Stimulated activated CD4-positive, alpha-beta T cell treated with anti-CD3 and anti-CD28 coated beads, Interleukin-15, amount 100 ng/mL, for 1 hour (primary cell): ENCODE results near the gene CCDC88C.

Source experiments
- DNase-seq, 2 donors: peaks; one replicate each; pipeline ENCODE4 v3.0.0-alpha.2; 2020; ENCODE audit warnings: low read depth in 1 of 2, low spot score in 1 of 2

The CCDC88C gene

GRCh38 chr14:91350813-91351511, 66.7 kb downstream of the CCDC88C start:
- DNase-seq: no peak

- DNase-seq: no peak
Measured at GRCh38 chr14:91350483-91350812, 67.2 kb downstream of the CCDC88C start.

GRCh38 chr14:91349481-91350074, 68.0 kb downstream of the CCDC88C start:
- DNase-seq: peak; percentile 37 to 40

DNA sequence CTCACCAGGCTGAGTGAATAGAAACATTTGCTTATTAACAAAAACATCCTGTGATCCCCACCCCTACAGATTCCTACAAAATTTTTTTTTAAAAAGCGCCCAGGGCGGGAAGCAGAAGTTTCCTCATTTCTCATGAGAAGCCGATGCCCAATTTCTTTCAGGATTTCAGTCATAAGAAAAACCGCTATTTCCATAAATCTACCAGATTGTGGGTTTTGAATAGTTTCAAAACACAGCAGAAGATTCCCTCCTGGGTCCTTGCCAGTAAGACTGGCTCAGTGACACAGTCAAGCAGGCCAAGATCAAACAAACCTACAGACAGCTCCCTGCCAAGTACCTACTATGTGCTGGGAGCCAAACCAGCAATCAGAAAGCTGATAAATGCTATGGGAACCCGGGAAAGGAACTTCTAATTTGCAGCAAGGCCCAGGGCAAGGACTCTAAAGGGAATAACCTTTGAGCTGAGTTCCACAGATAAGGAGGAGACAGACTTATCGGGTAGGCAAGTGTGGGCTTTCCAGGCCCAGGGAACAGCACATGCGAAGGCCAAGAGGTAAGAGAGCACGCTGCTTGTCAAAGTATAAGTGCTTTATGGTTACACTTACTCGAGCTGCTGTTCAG, 68.7 kb downstream of the CCDC88C start:
- DNase-seq: no peak

- no peak for DNase-seq
Measured at GRCh38 chr14:91346838-91347173, 70.8 kb downstream of the CCDC88C start.

DNA sequence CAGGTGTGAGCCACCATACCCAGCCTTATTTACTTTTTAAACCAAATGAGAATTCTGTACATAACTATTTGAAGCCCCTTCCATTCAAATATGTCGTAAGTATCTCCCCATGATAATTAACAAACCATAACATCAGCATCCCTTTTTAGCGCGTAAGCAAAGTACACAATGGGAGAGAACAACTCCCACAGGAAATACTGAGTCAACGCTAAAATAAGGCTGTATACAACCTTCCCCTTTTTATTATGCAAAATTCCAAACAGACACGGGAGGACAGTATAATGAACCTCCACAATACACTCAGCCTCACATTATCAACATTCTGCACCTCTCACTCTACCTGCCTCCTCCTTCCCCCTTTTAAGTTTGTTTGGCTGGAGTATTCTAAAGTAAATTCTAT, 73.5 kb downstream of the CCDC88C start:
- no peak for DNase-seq

GRCh38 chr14:91343051-91343450, 74.6 kb downstream of the CCDC88C start:
- DNase-seq: no peak

DNA sequence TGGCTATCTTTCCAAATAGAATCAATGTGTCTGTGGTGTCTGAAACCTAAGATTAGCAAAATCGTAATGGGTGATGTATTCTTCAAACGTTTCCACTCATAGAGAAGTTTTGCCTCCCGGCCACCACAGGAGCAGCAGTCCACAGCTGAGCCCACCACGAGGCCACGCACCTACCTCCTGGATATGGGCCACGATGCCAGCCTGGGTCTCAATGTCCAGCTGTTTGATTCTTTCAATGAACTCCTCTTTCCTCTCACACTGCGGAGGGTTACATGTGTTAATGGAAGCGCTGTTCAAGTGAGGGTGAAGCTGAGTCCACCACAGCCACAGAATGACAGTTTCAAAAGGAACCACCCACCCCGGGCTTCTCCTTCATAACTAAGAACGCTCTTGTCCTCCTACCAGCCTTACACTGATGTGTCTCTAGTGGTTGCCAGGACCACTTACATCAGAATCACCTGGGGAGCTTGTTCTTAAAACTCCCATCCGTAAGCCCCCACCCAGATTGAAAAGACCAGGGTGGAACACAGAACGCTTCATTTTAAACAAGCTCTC, 75.3 kb downstream of the CCDC88C start:
- no peak for DNase-seq

DNA sequence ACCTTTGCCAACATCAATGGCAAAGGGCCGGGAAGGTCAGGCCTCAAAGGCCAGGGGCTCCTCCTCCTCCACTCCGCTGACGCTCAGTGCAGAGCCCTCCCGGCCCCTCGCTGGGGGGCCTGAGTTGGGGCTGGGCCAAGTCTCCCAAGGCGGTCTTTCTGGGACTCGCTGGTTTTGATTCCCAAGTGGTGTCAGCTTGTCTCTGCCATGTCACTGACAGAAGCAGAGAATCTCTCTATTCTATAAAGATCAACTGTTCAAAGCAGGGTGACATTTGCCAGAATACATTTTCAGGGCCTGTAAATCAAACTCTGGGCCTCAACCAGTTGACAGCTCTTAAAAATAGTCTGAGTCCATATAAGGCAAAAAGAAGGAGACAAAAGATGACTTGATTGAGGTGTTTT, 75.9 kb downstream of the CCDC88C start:
- no peak for DNase-seq

DNA sequence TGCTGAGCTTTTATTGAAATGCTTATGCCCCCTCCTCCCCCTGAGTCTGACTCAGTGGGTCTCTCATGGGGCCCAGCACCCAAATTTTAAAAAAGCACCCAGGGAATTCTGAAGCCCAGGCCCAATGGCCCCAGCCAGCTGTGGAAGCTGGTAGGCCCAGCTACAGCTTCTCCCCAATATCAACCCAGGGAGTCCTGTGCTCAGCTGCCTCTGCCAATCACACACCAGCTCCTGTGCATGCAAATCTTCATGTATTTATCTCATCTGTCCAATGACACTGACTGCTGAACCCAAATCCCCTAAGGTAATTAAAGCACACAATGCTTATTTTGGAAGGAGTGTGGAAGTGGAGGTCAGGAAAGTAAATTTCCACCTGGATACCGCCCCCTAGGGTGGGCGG, 76.3 kb downstream of the CCDC88C start:
- no peak for DNase-seq

- DNase-seq: no peak
Measured at GRCh38 chr14:91339671-91340369, 77.8 kb downstream of the CCDC88C start.

GRCh38 chr14:91339076-91339475, 78.5 kb downstream of the CCDC88C start:
- DNase-seq: no peak

GRCh38 chr14:91338379-91338778, 79.2 kb downstream of the CCDC88C start:
- DNase-seq: no peak

- no peak for DNase-seq
Measured at GRCh38 chr14:91337699-91338335, 79.8 kb downstream of the CCDC88C start.

GRCh38 chr14:91336093-91336450, 81.5 kb downstream of the CCDC88C start:
- DNase-seq: no peak

GRCh38 chr14:91335191-91336092, 82.2 kb downstream of the CCDC88C start:
- no peak for DNase-seq

GRCh38 chr14:91333650-91334039, 84.0 kb downstream of the CCDC88C start:
- DNase-seq: no peak

- no peak for DNase-seq
Measured at GRCh38 chr14:91332986-91333649, 84.5 kb downstream of the CCDC88C start.

DNA sequence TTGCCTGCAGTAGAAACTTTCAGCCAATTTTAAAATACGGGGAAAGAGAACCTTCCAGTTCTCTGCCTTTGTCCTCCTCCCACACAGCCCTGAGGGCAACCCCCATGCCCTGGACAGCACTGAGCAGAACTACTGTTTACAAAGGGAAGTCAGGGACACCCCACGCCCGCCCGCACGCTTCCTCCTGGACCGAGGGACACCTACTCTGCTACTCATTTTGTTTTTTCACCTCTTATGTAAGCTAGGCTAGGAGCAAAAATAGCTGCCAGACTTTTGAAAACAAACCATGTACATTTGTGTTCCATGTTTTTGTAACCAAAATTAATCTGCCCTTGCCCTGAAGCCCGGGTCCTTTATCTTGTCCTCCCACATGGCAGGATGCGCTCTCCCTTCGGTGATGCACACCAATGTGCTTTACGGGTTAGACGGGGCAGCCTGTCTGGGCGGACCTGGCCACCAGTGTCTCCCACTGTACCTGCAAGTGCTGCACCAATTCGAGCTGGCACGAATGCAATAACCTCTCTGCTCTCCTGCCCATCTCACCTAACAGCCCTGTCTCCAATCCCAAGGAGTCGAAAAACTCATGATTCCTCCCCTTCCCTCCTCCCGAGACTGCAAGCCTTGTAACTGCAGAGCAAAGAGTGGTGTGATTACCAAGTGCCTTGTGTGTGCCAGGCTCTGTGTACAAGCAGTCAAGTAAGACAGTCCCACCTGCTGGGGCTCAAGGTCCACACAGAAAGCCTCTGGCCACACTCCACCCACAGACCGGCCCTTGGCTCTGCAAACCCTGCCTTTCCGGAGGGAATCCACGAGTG, 85.2 kb downstream of the CCDC88C start:
- DNase-seq: no peak
